Astrocyte (in vitro differentiated cells and primary cell): ENCODE results near the gene RPUSD4.

ENCODE experiments used
- EZH2 ChIP-seq: IDR thresholded peaks from 2 replicates; pipeline ENCODE4 v1.6.1; 2012; ENCODE audit warnings: mild to moderate bottlenecking, low read length, inconsistent platforms; ENCODE audit not compliant: insufficient read depth
- TF ChIP-seq, protein P1 (sequence below): IDR thresholded peaks from 2 replicates; pipeline ENCODE4 v1.5.1; 2011; ENCODE audit warnings: low read depth, mild to moderate bottlenecking, inconsistent platforms, low read length, moderate library complexity; ENCODE audit not compliant: insufficient read depth

DNA sequence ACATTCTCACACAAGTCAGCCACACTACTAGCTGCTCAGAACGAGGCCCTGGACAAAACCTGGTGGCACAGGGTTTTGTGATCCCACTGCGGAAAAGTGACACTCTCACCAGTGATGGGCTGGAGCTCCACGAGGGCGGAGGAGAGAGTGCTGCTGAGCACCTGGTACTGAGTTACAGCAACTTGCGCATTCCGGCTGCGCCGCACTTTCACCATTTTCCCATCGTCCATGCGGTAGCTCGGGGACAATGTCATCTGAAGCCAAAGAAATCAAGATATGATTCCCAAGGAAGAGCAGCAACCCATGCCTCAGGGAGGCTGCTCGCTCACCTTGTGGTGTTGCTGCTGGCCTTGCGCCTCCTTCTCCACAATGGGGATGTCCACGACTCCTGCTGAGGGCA, 6.1 kb downstream of the RPUSD4 start:
- TF ChIP-seq, protein P1, sequence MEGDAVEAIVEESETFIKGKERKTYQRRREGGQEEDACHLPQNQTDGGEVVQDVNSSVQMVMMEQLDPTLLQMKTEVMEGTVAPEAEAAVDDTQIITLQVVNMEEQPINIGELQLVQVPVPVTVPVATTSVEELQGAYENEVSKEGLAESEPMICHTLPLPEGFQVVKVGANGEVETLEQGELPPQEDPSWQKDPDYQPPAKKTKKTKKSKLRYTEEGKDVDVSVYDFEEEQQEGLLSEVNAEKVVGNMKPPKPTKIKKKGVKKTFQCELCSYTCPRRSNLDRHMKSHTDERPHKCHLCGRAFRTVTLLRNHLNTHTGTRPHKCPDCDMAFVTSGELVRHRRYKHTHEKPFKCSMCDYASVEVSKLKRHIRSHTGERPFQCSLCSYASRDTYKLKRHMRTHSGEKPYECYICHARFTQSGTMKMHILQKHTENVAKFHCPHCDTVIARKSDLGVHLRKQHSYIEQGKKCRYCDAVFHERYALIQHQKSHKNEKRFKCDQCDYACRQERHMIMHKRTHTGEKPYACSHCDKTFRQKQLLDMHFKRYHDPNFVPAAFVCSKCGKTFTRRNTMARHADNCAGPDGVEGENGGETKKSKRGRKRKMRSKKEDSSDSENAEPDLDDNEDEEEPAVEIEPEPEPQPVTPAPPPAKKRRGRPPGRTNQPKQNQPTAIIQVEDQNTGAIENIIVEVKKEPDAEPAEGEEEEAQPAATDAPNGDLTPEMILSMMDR, result no peak
- TF ChIP-seq EZH2, result no peak
